OCI-LY1 (cell line): ENCODE results near the gene CASTOR2.

Experiments used
- CTCF ChIP-seq: fragments of 200-600 bp; sonication (generic), shearing (Covaris generic); IDR thresholded peaks from 2 replicates; pipeline ENCODE4 v1.5.1; 2017; ENCODE audit warnings: mild to moderate bottlenecking, antibody characterized with exemption, low read length, moderate library complexity, mixed read lengths
- EZH2 ChIP-seq: fragments of 200-600 bp; sonication (generic), shearing (Covaris generic); IDR thresholded peaks from 2 replicates; pipeline ENCODE4 v1.8.0; 2017; ENCODE audit warnings: borderline replicate concordance, mixed run types, mild to moderate bottlenecking, antibody characterized with exemption, low read length, moderate library complexity, mixed read lengths

GRCh38 chr7:74993121-74993520 is 28.6 kb downstream of the CASTOR2 start:
- no peak for TF ChIP-seq CTCF
- TF ChIP-seq EZH2 = no peak
